HepG2 (cell line): ENCODE data around the gene GIPC1. TPM values are rescaled to one million over a fixed set of nuclear protein-coding genes. Genes with fewer than 3 reads are reported as not detected.

Experiments used
- AGO1 ChIP-seq: fragments of 200-400 bp; formaldehyde crosslinking; IDR thresholded peaks from 2 replicates; pipeline ENCODE4 v1.6.1; 2017; ENCODE audit warnings: mild to moderate bottlenecking, low read depth, low read length, moderate library complexity; ENCODE audit not compliant: poor library complexity, severe bottlenecking
- ASH2L ChIP-seq: fragments of 300-600, 200-600 bp; sonication (generic); IDR thresholded peaks from 2 replicates; pipeline ENCODE4 v1.7.0; 2017; ENCODE audit warnings: low read depth, mild to moderate bottlenecking, moderate library complexity, mixed read lengths, low read length; ENCODE audit not compliant: insufficient read length
- ATF7 ChIP-seq, 2 experiments: fragments of 450-650 bp in 1 of 2; sonication (generic) in 1 of 2; formaldehyde crosslinking in 1 of 2; IDR thresholded peaks; 2 replicates each; pipeline versions ENCODE4 v1.4.0 to v1.6.1; 2016 to 2020; ENCODE audit warnings: antibody characterized with exemption in 1 of 2, mild to moderate bottlenecking in 1 of 2, missing genetic modification reagents in 1 of 2
- FOSL2 ChIP-seq: sonication (generic); formaldehyde crosslinking; IDR thresholded peaks from 2 replicates; pipeline ENCODE4 v1.4.0; 2020; ENCODE audit warnings: missing genetic modification reagents
- HMGXB3 ChIP-seq: sonication (generic); formaldehyde crosslinking; IDR thresholded peaks from 2 replicates; pipeline ENCODE4 v1.4.0; 2020; ENCODE audit warnings: missing genetic modification reagents, borderline replicate concordance
- HOXD1 ChIP-seq: sonication (generic); formaldehyde crosslinking; IDR thresholded peaks from 2 replicates; pipeline ENCODE4 v1.5.0; 2020; ENCODE audit warnings: missing genetic modification reagents
- KLF9 ChIP-seq: IDR thresholded peaks from 2 replicates; pipeline ENCODE4 v1.6.1; 2016; ENCODE audit warnings: low read depth
- MED13 ChIP-seq: sonication (generic); formaldehyde crosslinking; IDR thresholded peaks from 2 replicates; pipeline ENCODE4 v1.5.0; 2020; ENCODE audit warnings: missing genetic modification reagents
- POLR2A ChIP-seq, 2 experiments: IDR thresholded peaks; 2 replicates each; pipeline ENCODE4 v1.6.1; 2011; ENCODE audit warnings: low read depth in 2 of 2, low read length in 2 of 2, mild to moderate bottlenecking in 1 of 2, moderate library complexity in 1 of 2; ENCODE audit not compliant: insufficient read depth in 1 of 2
- POLR2AphosphoS2 ChIP-seq: IDR thresholded peaks from 2 replicates; pipeline ENCODE4 v1.6.1; 2011; ENCODE audit warnings: low read depth, low read length, improper control_type of control experiment
- POLR2AphosphoS5 ChIP-seq: IDR thresholded peaks from 2 replicates; pipeline ENCODE4 v1.6.1; 2012; ENCODE audit warnings: low read depth, low read length
- PREB ChIP-seq: sonication (generic); formaldehyde crosslinking; IDR thresholded peaks from 2 replicates; pipeline ENCODE4 v1.4.0; 2020; ENCODE audit warnings: missing genetic modification reagents
- SNAPC5 ChIP-seq: sonication (generic); formaldehyde crosslinking; IDR thresholded peaks from 2 replicates; pipeline ENCODE4 v1.8.1; 2023; ENCODE audit warnings: mild to moderate bottlenecking, missing genetic modification reagents, borderline replicate concordance
- SP140L ChIP-seq: sonication (generic); formaldehyde crosslinking; IDR thresholded peaks from 2 replicates; pipeline ENCODE4 v1.4.0; 2020; ENCODE audit warnings: missing genetic modification reagents, borderline replicate concordance
- USF2 ChIP-seq, 2 experiments: sonication (generic) in 1 of 2; formaldehyde crosslinking in 1 of 2; IDR thresholded peaks; 2 replicates each; pipeline versions ENCODE4 v1.5.1 to v1.6.1; 2011 to 2020; ENCODE audit warnings: borderline replicate concordance in 1 of 2, low read depth in 1 of 2, low read length in 1 of 2, mild to moderate bottlenecking in 1 of 2, missing genetic modification reagents in 1 of 2, moderate library complexity in 1 of 2
- ZNF101 ChIP-seq: sonication (generic); formaldehyde crosslinking; IDR thresholded peaks from 2 replicates; pipeline ENCODE4 v1.4.0; 2020; ENCODE audit warnings: mild to moderate bottlenecking, low read depth, missing genetic modification reagents, borderline replicate concordance
- ZNF17 ChIP-seq: sonication (generic); formaldehyde crosslinking; IDR thresholded peaks from 2 replicates; pipeline ENCODE4 v1.5.0; 2020; ENCODE audit warnings: mild to moderate bottlenecking, missing genetic modification reagents
- ZNF18 ChIP-seq: sonication (generic); formaldehyde crosslinking; IDR thresholded peaks from 2 replicates; pipeline ENCODE4 v1.8.0; 2022; ENCODE audit warnings: mild to moderate bottlenecking, missing genetic modification reagents; ENCODE audit not compliant: insufficient replicate concordance
- ZNF33B ChIP-seq: sonication (generic); formaldehyde crosslinking; IDR thresholded peaks from 2 replicates; pipeline ENCODE4 v1.5.1; 2020; ENCODE audit warnings: mild to moderate bottlenecking, missing genetic modification reagents
- ZNF773 ChIP-seq: sonication (generic); formaldehyde crosslinking; IDR thresholded peaks from 2 replicates; pipeline ENCODE4 v1.4.0; 2020; ENCODE audit warnings: missing genetic modification reagents, borderline replicate concordance
- polyA plus RNA-seq, 8 experiments: library from polyadenylated mRNA; depleted of rRNA in 3 of 8; stranded (reverse) in 7 of 8; unstranded in 1 of 8; fragments of >200 nt; fragmentation: Illumina TruSeq in 4 of 8; extraction: Trizol in 4 of 8; gene quantifications; 2 replicates each; pipeline versions ENCODE4 v1.2.1 to v1.2.3, GENCODE V29; 2011 to 2016; ENCODE audit warnings: low read depth in 4 of 8, missing spikeins in 1 of 8, mixed read lengths in 1 of 8; ENCODE audit not compliant: insufficient read depth in 1 of 8
- total RNA-seq, 5 experiments: library from RNA; depleted of rRNA; stranded (reverse); fragments of >200 nt; fragmentation: Illumina TruSeq; extraction: Trizol; gene quantifications; 2 replicates each; pipeline ENCODE4 v1.2.3, GENCODE V29; 2016; ENCODE audit warnings: low read depth in 1 of 5

The GIPC1 gene
- total and polyA plus RNA-seq, 2 of the 13 experiments (the other 11 are each of a cell fraction or from before 2014, with no cell fraction given): 27.1 to 48.1 TPM

GRCh38 chr19:14514215-14514863, 18.4 kb upstream of the GIPC1 start (continued):
- TF ChIP-seq HMGXB3 (CRISPR knock-in tag) (no peak), KLF9 (no peak), POLR2AphosphoS2 (peak; percentile 23), ZNF33B (no peak), POLR2AphosphoS5 (peak; percentile 55), HOXD1 (no peak), ASH2L (no peak), PREB (CRISPR knock-in tag) (no peak), ZNF17 (no peak), USF2 (IDR thresholded peaks at IDR 0.05; ENCODE audit: low read depth, low read length) (no peak), USF2 (CRISPR knock-in tag; IDR thresholded peaks at IDR 0.05; ENCODE audit: borderline replicate concordance) (no peak), POLR2A (IDR thresholded peaks at IDR 0.05; ENCODE audit: insufficient read depth in 1 of 2, low read depth in 2 of 2, low read length in 2 of 2) (0 out of 4 replicates have a peak, but pooled peaks of 1 of the 2 experiments have one; percentile 43), ZNF18 (CRISPR knock-in tag) (no peak), SP140L (CRISPR knock-in tag) (no peak), ATF7 (IDR thresholded peaks at IDR 0.05) (no peak), ATF7 (CRISPR knock-in tag; IDR thresholded peaks at IDR 0.05) (no peak), AGO1 (peak; percentile 88), SNAPC5 (CRISPR knock-in tag) (no peak), ZNF773 (CRISPR knock-in tag) (no peak), MED13 (CRISPR knock-in tag) (no peak), FOSL2 (CRISPR knock-in tag) (no peak), ZNF101 (no peak)
